AG04450 (cell line): ENCODE data around the gene EXOC1L. TPM values are rescaled to one million over a fixed set of nuclear protein-coding genes. Genes with fewer than 3 reads are reported as not detected.

Experiments
- CTCF ChIA-PET: fragments of 300-600, 350-600 bp; formaldehyde crosslinking; extraction: SDS; loops from one replicate; lab custom pipeline; 2022; ENCODE audit warnings: antibody characterized with exemption, inconsistent platforms; lab: Charles Lee
- POLR2A ChIA-PET: fragments of 350-600 bp; formaldehyde crosslinking; extraction: SDS; loops from one replicate; lab custom pipeline; 2021; ENCODE audit warnings: antibody characterized with exemption, inconsistent platforms; lab: Yijun Ruan, JAX
- DNase-seq: peaks from one replicate; pipeline ENCODE4 v3.0.0-alpha.2; 2011; ENCODE audit warnings: low read depth, low spot score
- H3K27ac ChIP-seq: one replicate; pipeline ENCODE4 v1.5.1; 2012; ENCODE audit warnings: low read depth, low read length, control low read depth
- H3K27me3 ChIP-seq: one replicate; pipeline ENCODE4 v1.6.0; 2012; ENCODE audit warnings: low read length; ENCODE audit not compliant: control insufficient read depth, insufficient read depth
- H3K4me3 ChIP-seq: 2 replicates; pipeline ENCODE4 v1.5.1; 2011; ENCODE audit warnings: mild to moderate bottlenecking, low read depth, low read length, control low read depth
- H3K9me3 ChIP-seq: 2 replicates; pipeline ENCODE4 v1.5.1; 2012; ENCODE audit warnings: low read length; ENCODE audit not compliant: control insufficient read depth, insufficient read depth
- polyA plus RNA-seq: library from polyadenylated mRNA; depleted of rRNA; stranded (reverse); fragments of >200 nt; gene quantifications from 2 replicates; pipeline ENCODE4 v1.2.3, GENCODE V29; 2011
- TF ChIP-seq, protein P1 (sequence below): IDR thresholded peaks from 2 replicates; pipeline ENCODE4 v1.5.1; 2011; ENCODE audit warnings: low read depth, low read length, control low read depth, inconsistent platforms

The EXOC1L gene
- polyA plus RNA-seq, 1 experiment = not detected

DNA sequence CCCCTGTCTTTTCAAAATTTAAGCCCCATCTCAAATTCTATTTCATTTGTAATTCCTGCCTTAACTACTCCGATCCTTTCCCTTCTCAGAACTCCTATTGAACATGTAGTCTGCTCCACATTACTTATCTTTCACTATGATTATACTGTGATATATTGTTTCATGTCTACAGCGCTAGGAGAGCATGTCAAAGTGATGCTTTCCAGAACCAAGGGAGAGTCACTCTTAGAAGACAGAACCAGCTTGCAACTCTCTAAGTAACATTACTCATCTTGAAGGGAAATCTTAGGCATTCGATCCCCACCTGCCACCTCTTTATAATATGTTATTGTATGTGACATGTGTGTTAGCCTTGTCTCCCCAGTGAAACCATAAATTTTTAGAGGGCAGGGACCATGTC lies 10.5 kb downstream of the EXOC1L start:
- no peaks in the 10 kb centered on the region for H3K27me3 ChIP-seq
- POLR2A ChIA-PET = no interaction called here
- H3K9me3 ChIP-seq = no peaks in the 10 kb centered on the region
- TF ChIP-seq, protein P1, sequence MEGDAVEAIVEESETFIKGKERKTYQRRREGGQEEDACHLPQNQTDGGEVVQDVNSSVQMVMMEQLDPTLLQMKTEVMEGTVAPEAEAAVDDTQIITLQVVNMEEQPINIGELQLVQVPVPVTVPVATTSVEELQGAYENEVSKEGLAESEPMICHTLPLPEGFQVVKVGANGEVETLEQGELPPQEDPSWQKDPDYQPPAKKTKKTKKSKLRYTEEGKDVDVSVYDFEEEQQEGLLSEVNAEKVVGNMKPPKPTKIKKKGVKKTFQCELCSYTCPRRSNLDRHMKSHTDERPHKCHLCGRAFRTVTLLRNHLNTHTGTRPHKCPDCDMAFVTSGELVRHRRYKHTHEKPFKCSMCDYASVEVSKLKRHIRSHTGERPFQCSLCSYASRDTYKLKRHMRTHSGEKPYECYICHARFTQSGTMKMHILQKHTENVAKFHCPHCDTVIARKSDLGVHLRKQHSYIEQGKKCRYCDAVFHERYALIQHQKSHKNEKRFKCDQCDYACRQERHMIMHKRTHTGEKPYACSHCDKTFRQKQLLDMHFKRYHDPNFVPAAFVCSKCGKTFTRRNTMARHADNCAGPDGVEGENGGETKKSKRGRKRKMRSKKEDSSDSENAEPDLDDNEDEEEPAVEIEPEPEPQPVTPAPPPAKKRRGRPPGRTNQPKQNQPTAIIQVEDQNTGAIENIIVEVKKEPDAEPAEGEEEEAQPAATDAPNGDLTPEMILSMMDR = no peak
- H3K4me3 ChIP-seq = no peak overlapping the region
- no peak overlapping the region for H3K27ac ChIP-seq
- CTCF ChIA-PET = no interaction called here
- no peak for DNase-seq

DNA sequence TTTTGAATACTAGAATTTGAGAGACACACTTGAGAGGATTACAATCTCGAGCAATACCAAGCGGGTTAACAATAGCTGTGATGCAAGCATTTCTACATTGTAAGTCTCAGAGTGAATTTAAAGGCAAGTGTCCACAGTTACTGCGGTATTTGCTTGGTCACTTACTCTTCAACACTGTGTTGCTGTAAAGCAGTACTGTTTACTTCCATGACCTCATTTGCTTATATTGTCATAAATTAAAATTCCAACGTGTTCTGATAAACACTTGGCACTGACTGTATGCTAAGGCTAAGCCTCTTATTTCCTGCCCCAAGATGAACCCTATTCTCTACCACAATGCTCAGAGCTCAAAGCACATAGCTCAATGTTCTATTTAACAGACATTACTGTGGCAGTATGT lies 11.1 kb downstream of the EXOC1L start:
- TF ChIP-seq, protein P1 = no peak
- ChIA-PET POLR2A (no interaction called here), CTCF (interaction anchor here (0.5 kb wide), 1 partner anchor 486 kb away, joined by 5 read pairs; no protein-coding TSS in a partner anchor)
- Histone ChIP-seq H3K9me3 (no peaks in the 10 kb centered on the region), H3K27me3 (no peaks in the 10 kb centered on the region), H3K4me3 (no peak overlapping the region), H3K27ac (no peak overlapping the region)
- no peak for DNase-seq

GRCh38 chr4:55834086-55834795 lies 14.7 kb downstream of the EXOC1L start:
- H3K27me3 ChIP-seq = peaks cover 4% of the 10 kb centered on the region
- TF ChIP-seq, protein P1 = no peak
- no peak overlapping the region for H3K4me3 ChIP-seq
- H3K27ac ChIP-seq = no peak overlapping the region
- ChIA-PET POLR2A (no interaction called here), CTCF (no interaction called here)
- no peak for DNase-seq
- H3K9me3 ChIP-seq = no peaks in the 10 kb centered on the region

- Histone ChIP-seq H3K4me3 (no peak overlapping the region), H3K9me3 (no peaks in the 10 kb centered on the region), H3K27ac (no peak overlapping the region), H3K27me3 (peaks cover 4% of the 10 kb centered on the region)
- ChIA-PET CTCF (no interaction called here), POLR2A (no interaction called here)
- TF ChIP-seq, protein P1 = no peak
- no peak for DNase-seq
Observed at GRCh38 chr4:55837903-55838302, 18.3 kb downstream of the EXOC1L start.

DNA sequence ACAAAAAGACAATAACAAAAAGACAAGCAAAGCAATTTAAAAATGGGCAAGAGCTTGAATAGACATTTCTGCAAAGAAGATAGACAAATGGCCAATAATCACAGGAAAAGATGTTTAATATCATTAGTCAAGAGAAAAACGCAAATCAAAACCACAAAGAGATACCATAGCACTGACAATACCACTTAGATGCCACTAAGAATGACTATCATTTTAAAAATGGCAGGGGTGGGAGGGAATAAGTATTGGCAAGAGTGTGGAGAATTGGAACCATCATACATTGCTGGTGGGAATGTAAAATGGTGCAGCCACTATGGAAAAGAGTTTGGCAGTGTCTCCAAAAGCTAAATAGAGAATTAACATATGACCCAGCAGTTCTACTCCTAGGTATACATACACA lies 18.8 kb downstream of the EXOC1L start:
- no peak overlapping the region for H3K27ac ChIP-seq
- H3K9me3 ChIP-seq = no peaks in the 10 kb centered on the region
- H3K4me3 ChIP-seq = no peak overlapping the region
- no peak for DNase-seq
- peaks cover 4% of the 10 kb centered on the region for H3K27me3 ChIP-seq
- CTCF ChIA-PET = no interaction called here
- TF ChIP-seq, protein P1 = no peak
- POLR2A ChIA-PET = no interaction called here
